Chondrocyte (in vitro differentiated cells): ENCODE results near the gene SLC52A3. TPM values are rescaled to one million over a fixed set of nuclear protein-coding genes. Genes with fewer than 3 reads are reported as not detected.
"Not testable (repeated sequence)": the region's sequence is repeated elsewhere in the genome, so short reads cannot be mapped to it uniquely, and the experiment has no call there.

ENCODE experiments used
- DNase-seq: peaks from one replicate; pipeline ENCODE4 v3.0.0; 2021; ENCODE audit warnings: mixed read lengths, low spot score
- H3K27ac Mint-ChIP-seq: one replicate; pipeline ENCODE4 v1.8.0; 2021; ENCODE audit warnings: mild to moderate bottlenecking, moderate library complexity, mixed read lengths; ENCODE audit not compliant: unreplicated experiment
- H3K27me3 Mint-ChIP-seq: 2 replicates; pipeline ENCODE4 v1.8.0; 2021; ENCODE audit warnings: low read depth, mixed read lengths
- H3K36me3 Mint-ChIP-seq: 2 replicates; pipeline ENCODE4 v1.8.0; 2021; ENCODE audit warnings: low read depth, mixed read lengths
- H3K4me1 Mint-ChIP-seq: 2 replicates; pipeline ENCODE4 v1.8.0; 2021; ENCODE audit warnings: low read depth, mild to moderate bottlenecking, mixed read lengths
- H3K4me3 Mint-ChIP-seq: one replicate; pipeline ENCODE4 v1.8.0; 2021; ENCODE audit warnings: mild to moderate bottlenecking, moderate library complexity, mixed read lengths; ENCODE audit not compliant: unreplicated experiment
- H3K9me3 Mint-ChIP-seq: 2 replicates; pipeline ENCODE4 v1.8.0; 2021; ENCODE audit warnings: low read depth, mixed read lengths
- total RNA-seq: library from RNA; stranded (reverse); gene quantifications from 3 replicates; pipeline ENCODE4 v1.2.1, GENCODE V29; 2021
- TF ChIP-seq, protein P1 (sequence below): fragments of 200-600 bp; sonication (generic); IDR thresholded peaks from 2 replicates; pipeline ENCODE4 v1.5.0; 2021; ENCODE audit warnings: antibody characterized with exemption, mild to moderate bottlenecking, moderate library complexity

SLC52A3 gene
- total RNA-seq, 1 donor from 2014 or later, result not detected

DNA sequence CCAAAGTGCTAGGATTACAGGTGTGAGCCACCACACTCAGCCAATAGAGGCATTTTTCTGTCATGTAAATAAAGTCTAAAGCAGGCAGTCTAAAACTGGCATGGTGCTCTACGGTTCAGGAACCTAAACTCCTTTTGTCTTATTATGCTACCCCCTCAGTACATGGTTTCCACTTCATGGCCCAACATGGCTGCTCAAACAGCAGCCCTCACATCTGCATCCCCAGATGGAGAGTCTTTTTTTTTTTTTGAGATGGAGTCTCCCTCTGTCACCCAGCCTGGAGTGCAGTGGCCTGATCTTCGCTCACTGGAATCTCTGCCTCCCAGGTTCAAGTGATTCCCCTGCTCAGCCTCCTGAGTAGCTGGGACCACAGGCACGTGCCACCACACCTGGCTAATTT is 38.3 kb downstream of the SLC52A3 start:
- Mint-ChIP-seq H3K36me3 (peaks cover 2% of the 10 kb centered on the region), H3K27ac (no peak overlapping the region), H3K4me3 (no peak overlapping the region), H3K9me3 (no peaks in the 10 kb centered on the region), H3K4me1 (peaks cover 3% of the 10 kb centered on the region), H3K27me3 (peaks cover 61% of the 10 kb centered on the region)
- no peak for DNase-seq
- TF ChIP-seq, protein P1, sequence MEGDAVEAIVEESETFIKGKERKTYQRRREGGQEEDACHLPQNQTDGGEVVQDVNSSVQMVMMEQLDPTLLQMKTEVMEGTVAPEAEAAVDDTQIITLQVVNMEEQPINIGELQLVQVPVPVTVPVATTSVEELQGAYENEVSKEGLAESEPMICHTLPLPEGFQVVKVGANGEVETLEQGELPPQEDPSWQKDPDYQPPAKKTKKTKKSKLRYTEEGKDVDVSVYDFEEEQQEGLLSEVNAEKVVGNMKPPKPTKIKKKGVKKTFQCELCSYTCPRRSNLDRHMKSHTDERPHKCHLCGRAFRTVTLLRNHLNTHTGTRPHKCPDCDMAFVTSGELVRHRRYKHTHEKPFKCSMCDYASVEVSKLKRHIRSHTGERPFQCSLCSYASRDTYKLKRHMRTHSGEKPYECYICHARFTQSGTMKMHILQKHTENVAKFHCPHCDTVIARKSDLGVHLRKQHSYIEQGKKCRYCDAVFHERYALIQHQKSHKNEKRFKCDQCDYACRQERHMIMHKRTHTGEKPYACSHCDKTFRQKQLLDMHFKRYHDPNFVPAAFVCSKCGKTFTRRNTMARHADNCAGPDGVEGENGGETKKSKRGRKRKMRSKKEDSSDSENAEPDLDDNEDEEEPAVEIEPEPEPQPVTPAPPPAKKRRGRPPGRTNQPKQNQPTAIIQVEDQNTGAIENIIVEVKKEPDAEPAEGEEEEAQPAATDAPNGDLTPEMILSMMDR, result no peak

DNA sequence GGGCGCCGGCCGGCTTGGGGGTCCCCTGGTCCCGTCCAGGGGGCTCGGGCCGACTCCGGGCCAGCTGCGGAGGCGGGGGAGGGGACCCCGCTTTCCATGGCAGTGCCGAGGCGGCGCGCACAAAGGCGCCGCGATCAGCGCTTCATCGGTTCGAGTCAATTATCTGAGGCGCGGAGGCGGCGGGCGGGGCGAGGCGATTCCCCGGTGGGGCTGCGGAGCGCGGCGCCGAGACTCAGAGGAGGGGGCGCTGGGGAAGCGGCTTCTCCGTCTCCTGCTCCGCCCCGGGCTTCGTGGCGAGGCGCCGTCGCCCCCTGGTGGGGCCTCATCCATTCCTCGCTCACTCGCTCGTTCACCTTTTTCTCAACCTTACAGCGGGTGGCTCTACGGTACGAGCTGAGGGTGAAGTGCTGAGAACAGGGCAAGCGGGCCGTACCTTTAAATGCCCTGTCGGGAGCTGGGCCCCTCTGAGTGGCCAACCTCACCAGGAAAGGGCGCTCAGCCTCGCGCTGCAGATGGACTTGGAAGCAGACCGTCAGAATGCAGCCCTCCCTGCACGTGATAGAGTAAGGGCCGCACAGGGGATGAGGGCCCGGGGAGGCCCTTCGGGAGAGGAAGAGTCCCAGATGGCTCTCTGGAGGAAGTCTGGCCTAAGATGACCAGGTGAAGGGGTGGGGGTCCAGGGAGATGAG is 39.9 kb downstream of the SLC52A3 start:
- no peaks in the 10 kb centered on the region for H3K9me3 Mint-ChIP-seq
- peak overlapping the region; percentile 49 for H3K4me3 Mint-ChIP-seq
- DNase-seq, result no peak
- H3K27ac Mint-ChIP-seq, result no peak overlapping the region
- peaks cover 3% of the 10 kb centered on the region for H3K4me1 Mint-ChIP-seq
- peaks cover 2% of the 10 kb centered on the region for H3K36me3 Mint-ChIP-seq
- H3K27me3 Mint-ChIP-seq, result peaks cover 70% of the 10 kb centered on the region
- TF ChIP-seq, protein P1, result peak; percentile 85

DNA sequence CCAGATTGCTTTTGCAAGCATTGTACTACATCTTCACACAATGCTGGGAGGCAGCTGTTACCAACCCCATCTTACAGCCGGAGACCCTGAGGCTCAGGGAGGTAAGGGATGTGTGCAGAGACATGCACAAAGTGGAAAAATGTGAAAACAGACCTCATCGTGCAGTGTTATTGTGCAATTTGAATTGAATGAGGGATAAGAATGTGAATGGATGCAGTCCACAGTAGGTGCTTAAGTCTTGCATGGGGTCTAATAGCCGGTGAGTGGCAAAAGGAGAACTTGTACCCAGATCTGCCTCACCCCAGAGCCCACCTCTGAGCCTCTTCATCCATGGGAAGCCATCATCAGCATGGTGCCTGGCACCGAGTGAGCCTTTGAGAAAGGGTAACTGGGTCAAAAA is 42.1 kb downstream of the SLC52A3 start:
- Mint-ChIP-seq H3K4me3 (no peak overlapping the region), H3K4me1 (peaks cover 3% of the 10 kb centered on the region), H3K27me3 (peaks cover 76% of the 10 kb centered on the region), H3K9me3 (no peaks in the 10 kb centered on the region), H3K27ac (no peak overlapping the region), H3K36me3 (no peaks in the 10 kb centered on the region)
- TF ChIP-seq, protein P1, result no peak
- no peak for DNase-seq

- no peaks in the 10 kb centered on the region for H3K9me3 Mint-ChIP-seq
- no peak overlapping the region for H3K27ac Mint-ChIP-seq
- H3K4me3 Mint-ChIP-seq, result no peak overlapping the region
- DNase-seq, result no peak
- peaks cover 3% of the 10 kb centered on the region for H3K4me1 Mint-ChIP-seq
- H3K36me3 Mint-ChIP-seq, result no peaks in the 10 kb centered on the region
- peaks cover 74% of the 10 kb centered on the region for H3K27me3 Mint-ChIP-seq
- TF ChIP-seq, protein P1, result no peak
Measured at GRCh38 chr20:725491-725890, 42.8 kb downstream of the SLC52A3 start.

GRCh38 chr20:724797-725196 is 43.5 kb downstream of the SLC52A3 start:
- H3K27ac Mint-ChIP-seq, H3K36me3 Mint-ChIP-seq, H3K9me3 Mint-ChIP-seq, H3K4me3 Mint-ChIP-seq, H3K4me1 Mint-ChIP-seq, DNase-seq: not testable (repeated sequence)
- peaks cover 72% of the 10 kb centered on the region for H3K27me3 Mint-ChIP-seq

- Mint-ChIP-seq H3K9me3 (no peaks in the 10 kb centered on the region), H3K27ac (no peak overlapping the region), H3K4me3 (no peak overlapping the region), H3K36me3 (no peaks in the 10 kb centered on the region), H3K4me1 (peaks cover 3% of the 10 kb centered on the region), H3K27me3 (peaks cover 70% of the 10 kb centered on the region)
- TF ChIP-seq, protein P1, result no peak
- no peak for DNase-seq
Measured at GRCh38 chr20:723756-724155, 44.5 kb downstream of the SLC52A3 start.
